Astrocyte of the spinal cord (primary cell): Measurements from ENCODE around the gene ADPRH.

Experiments
- DNase-seq: peaks from one replicate; pipeline ENCODE4 v3.0.0; 2011; ENCODE audit warnings: low read depth, low spot score
- H3K4me3 ChIP-seq: 2 replicates; pipeline ENCODE4 v1.5.1; 2011; ENCODE audit warnings: low read depth, mild to moderate bottlenecking, low read length, moderate library complexity
- in situ Hi-C: cut with HindIII; loops from 2 replicates; pipeline ENCODE4 v1.10.0; 2017; ENCODE audit warnings: low sequenced_read_pairs
- TF ChIP-seq, protein P1 (sequence below): IDR thresholded peaks from 2 replicates; pipeline ENCODE4 v1.5.1; 2012; ENCODE audit warnings: low read depth, mild to moderate bottlenecking, low read length, inconsistent platforms

Gene ADPRH

DNA sequence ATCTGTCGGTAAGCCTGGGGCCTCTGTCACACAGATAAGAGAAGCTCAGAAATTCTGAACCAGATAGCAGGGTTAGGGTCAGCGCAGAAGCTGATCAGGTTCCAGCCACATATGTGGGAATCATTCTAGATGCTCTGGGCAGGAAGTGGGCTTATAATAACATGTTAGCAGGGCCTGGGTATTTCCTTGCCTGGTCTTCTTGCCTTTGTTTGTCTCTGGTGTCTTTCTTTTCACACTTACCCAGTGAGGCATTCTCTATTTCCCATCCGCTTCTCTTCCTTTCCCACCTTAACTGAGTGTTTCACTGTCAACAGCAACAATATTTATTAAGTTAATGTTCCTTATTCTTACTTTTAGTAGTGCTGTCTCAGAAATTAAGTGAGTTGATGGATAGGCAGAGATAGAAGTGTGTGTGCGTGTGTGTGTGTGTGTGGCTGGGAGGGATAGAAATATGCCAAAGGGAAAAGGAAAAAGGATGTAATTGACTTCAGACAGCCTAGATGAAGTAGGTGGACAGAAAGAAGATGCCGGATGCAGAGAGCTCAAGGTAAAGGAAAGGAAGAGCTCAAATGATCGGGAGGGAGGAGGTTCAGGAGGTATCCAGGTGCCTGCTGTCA is 20.4 kb downstream of the ADPRH start:
- DNase-seq = no peak
- in situ Hi-C loops = no loop called here
- no peak overlapping the region for H3K4me3 ChIP-seq
- TF ChIP-seq, protein P1, sequence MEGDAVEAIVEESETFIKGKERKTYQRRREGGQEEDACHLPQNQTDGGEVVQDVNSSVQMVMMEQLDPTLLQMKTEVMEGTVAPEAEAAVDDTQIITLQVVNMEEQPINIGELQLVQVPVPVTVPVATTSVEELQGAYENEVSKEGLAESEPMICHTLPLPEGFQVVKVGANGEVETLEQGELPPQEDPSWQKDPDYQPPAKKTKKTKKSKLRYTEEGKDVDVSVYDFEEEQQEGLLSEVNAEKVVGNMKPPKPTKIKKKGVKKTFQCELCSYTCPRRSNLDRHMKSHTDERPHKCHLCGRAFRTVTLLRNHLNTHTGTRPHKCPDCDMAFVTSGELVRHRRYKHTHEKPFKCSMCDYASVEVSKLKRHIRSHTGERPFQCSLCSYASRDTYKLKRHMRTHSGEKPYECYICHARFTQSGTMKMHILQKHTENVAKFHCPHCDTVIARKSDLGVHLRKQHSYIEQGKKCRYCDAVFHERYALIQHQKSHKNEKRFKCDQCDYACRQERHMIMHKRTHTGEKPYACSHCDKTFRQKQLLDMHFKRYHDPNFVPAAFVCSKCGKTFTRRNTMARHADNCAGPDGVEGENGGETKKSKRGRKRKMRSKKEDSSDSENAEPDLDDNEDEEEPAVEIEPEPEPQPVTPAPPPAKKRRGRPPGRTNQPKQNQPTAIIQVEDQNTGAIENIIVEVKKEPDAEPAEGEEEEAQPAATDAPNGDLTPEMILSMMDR = no peak

- DNase-seq = no peak
- in situ Hi-C loops = no loop called here
- no peak overlapping the region for H3K4me3 ChIP-seq
- TF ChIP-seq, protein P1 = peak; percentile 32
These were observed 21.4 kb downstream of the ADPRH start for GRCh38 chr3:119600732-119601131.

DNA sequence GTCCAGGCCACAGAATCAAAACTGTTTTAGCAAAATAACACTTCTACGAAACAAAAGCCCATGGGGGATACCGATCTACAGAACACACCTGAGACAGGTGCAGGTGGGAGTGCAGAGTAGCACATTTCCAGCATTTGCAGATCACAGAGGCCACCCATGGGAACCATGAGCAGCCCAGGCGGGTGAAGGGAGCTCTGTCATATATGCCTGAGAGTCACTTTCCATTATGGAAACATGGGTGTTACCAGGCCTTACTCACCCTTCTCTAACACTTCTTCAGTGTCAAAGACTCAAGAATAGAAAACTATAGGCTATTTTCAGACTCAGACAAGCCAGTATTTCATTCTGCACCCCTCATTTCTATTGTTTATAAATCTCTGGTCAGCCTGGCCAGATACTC is 21.9 kb downstream of the ADPRH start:
- in situ Hi-C loops = no loop called here
- no peak overlapping the region for H3K4me3 ChIP-seq
- TF ChIP-seq, protein P1 = no peak
- no peak for DNase-seq

GRCh38 chr3:119602676-119603075 is 23.4 kb downstream of the ADPRH start:
- TF ChIP-seq, protein P1 = no peak
- in situ Hi-C loops = no loop called here
- DNase-seq = no peak
- H3K4me3 ChIP-seq = no peak overlapping the region

GRCh38 chr3:119604878-119605277 is 25.6 kb downstream of the ADPRH start:
- TF ChIP-seq, protein P1 = no peak
- in situ Hi-C loops = no loop called here
- DNase-seq = peak; percentile 75
- no peak overlapping the region for H3K4me3 ChIP-seq

- in situ Hi-C loops = no loop called here
- H3K4me3 ChIP-seq = no peak overlapping the region
- TF ChIP-seq, protein P1 = no peak
- no peak for DNase-seq
These were observed 29.2 kb downstream of the ADPRH start for GRCh38 chr3:119608405-119609000.

DNA sequence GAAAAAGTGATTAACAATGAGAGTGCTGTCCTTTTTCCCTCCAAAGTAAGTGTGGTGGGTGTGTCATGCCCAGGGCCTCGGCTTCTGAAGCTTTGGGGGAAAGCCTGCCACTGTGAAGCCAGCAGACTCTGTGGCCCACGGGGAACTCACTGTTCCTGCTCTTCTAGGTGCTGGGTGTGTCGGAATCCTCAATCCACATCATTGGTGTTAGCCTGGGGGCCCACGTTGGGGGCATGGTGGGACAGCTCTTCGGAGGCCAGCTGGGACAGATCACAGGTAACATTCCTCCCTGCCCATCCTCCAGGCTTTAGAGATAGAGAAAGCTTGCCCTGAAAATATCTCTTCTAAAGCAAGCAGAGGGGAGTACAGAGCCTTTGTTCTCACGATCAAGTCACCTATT is 30.0 kb downstream of the ADPRH start:
- in situ Hi-C loops = no loop called here
- H3K4me3 ChIP-seq = no peak overlapping the region
- TF ChIP-seq, protein P1 = no peak
- no peak for DNase-seq
